HG03439 (cell line): ENCODE data around the gene NBPF3.
"Not testable (repeated sequence)": the region's sequence is repeated elsewhere in the genome, so short reads cannot be mapped to it uniquely, and the experiment has no call there.

Experiments used
- ATAC-seq: cut with Tn5 transposase; IDR thresholded peaks from one replicate; pipeline ENCODE4 v1.9.1; 2021; ENCODE audit warnings: mild to moderate bottlenecking, moderate library complexity; ENCODE audit not compliant: unreplicated experiment

NBPF3 gene

DNA sequence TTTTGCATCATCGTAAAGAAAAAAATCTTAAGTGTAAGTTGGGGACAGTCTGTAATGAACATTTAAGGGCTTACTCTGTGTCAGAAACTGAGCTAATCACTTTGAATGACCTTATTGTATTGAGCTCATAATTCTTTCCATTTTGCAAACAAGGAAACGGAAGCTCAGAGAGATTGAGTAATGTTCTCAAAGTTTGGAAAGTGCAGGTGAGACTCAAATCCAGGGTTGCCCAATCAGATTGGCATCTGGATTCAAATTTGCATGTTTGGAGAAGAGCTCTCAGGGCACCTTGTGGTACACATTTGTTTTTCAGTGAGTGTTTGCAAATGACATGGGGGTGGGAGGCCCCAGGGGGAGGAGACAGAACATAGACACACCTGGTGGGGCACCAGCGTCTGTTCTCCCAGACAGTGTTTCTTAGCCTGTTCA lies 77.2 kb downstream of the NBPF3 start:
- no peak for ATAC-seq

DNA sequence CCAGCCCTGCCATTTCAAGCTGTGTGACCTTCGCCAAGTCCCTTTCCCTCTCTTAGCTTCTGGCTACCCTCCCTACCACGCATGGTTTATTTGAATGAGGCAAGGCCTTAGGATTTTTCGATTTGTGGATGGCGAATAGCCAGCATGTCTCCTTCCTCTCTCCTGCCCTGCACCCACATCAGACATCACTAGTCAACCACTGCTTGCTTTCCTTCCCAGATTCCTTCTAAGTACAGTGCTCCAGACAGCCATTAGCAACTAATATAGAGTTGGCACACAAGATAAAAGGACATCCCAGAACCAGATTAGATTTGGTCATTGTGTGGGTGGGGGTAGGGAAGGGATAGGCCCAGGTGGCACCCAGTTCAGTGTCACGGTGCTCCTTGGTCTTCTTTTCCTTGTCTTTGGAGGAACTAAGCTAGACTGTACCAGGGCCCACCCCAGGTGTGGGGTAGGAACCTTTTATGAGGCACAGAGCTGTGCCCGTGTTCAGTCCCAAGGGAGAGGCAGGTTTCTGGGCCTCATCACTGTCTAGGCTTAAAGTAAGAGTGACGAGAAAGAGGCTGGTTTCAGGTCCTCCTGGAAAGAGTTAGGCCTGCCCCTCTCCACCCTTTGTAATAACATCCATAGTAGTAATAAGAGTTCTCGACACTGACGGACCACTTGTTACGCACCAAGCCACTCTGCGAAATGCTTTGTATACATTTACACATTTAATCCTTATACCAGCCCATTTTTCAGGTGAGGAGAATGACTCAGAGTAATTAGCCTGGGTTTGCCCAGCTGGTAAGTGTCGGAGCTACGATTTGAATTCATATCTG lies 77.9 kb downstream of the NBPF3 start:
- ATAC-seq, result no peak

DNA sequence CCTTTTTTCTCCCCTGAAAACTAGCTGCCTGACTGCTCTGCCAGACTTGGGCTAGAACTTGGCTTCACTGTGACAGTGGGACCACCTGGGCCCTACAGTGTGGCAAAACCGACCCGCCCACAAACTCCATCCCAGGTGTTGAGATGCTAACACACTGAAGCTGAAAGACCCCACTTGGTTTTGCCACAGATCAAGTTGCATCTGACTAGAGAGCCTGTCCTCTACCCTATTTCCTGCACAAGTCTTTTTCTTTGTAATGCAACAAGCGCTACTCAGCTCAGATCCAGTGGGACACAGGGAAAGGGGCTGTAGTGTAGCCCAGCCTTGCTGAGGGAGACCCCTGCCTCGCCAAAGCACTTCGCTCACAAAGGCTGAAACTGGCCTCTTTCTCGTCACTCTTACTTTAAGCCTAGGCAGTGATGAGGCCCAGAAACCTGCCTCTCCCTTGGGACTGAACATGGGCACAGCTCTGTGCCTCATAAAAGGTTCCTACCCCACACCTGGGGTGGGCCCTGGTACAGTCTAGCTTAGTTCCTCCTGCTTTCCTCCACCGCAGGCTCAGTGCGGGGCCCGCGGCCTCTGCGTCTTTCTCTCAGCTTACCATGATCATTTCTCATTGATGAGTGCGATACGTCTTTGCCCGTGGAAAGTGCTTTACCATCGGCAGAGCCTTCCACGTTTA lies 79.0 kb downstream of the NBPF3 start:
- ATAC-seq, result no peak

DNA sequence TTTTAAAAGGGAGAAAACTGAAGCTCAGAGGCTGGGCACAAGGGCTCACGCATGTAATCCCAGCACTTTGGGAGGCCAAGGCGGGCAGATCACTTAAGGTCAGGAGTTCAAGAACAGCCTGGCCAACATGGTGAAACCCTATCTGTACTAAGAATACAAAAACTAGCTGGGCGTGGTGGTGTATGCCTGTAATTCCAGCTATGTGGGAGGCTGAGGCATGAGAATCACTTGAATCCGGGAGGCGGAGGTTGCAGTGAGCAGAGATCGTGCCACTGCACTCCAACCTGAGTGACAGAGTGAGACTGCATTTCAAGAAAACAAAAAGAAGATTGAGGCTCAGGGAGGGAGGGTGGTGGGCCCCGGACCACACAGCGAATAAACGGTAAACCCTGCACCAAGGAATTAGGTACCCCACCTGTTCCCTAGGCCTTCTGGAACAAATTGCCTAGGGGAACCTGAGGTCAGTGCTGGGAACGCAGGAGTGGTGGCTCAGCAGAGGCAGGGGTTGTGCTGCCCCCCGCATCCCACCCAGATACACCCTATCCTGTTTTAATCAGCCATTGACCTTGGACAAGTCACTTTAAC lies 79.6 kb downstream of the NBPF3 start:
- ATAC-seq, result not testable (repeated sequence)

DNA sequence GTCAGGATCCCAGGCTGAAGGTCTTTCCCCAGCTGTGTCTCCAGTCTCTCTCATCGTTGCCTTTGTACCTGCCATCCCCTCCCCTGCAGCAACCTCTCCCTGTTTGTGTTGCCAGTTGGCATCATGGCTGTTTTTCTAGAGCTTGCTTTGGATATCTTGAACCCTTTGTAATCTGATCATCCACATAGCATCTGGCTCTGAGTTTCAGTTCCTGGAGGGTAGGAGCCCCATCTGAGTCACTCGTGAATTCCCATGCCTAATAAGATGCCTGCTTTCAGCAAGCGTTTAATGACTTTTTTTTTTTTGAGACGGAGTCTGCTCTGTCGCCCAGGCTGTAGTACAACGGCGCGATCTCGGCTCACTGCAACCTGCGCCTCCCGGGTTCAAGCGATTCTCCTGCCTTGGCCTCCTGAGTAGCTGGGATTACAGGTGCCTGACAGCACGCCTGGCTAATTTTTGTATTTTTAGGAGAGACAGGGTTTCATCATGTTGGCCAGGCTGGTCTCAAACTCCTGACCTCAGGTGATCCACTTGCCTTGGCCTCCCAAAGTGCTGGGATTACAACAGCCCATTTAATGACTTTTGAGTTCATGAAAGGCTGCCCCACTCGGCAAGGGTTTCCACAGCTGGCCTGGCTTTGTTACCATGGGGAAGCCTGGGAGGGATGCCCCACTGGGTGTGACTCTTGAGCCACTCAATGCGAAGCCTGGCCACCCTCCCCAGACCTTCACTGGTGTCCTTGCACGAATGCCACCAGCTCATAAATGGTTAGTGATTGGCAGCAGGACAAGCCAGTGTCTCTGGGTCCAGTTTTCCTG lies 81.2 kb downstream of the NBPF3 start:
- ATAC-seq, result no peak

DNA sequence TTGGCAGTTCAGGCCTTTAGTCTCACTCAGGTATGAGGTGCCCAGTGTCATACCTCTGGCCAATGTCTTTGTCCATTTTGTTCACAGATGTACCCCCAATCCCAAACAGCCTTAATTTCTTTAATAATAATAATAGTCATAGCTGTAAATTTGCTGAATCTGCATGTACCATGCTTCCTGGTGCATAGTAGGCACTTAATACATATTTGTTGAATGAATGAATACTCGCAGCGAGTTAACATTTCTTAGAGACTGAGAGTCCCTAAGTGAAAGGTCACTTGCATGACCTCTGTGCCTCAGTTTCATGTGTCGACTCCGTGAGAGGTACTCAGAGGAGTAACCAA lies 81.8 kb downstream of the NBPF3 start:
- no peak for ATAC-seq

DNA sequence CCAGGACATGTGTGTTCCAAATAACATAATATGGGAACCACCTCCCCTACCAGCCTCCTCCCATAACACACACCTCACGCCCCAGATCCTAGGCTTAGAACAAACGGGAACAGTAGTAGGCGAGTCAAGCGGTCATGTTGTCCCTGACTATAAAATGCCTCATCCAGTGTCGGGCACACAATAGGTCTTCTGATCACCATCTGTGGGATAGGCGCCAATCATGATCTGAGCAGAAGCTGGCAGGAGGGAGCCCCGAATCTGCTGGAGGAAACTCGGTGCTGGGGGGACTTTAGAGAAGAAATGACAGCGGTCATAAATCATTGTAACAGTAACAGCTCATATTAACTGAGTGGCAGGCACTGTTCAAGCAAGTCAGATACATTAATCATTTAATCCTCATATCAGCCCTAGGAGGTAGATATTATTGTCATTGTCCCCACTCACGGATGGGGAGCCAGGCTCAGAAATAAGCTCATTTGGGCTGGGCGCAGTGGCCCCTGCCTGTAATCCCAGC lies 82.6 kb downstream of the NBPF3 start:
- no peak for ATAC-seq

DNA sequence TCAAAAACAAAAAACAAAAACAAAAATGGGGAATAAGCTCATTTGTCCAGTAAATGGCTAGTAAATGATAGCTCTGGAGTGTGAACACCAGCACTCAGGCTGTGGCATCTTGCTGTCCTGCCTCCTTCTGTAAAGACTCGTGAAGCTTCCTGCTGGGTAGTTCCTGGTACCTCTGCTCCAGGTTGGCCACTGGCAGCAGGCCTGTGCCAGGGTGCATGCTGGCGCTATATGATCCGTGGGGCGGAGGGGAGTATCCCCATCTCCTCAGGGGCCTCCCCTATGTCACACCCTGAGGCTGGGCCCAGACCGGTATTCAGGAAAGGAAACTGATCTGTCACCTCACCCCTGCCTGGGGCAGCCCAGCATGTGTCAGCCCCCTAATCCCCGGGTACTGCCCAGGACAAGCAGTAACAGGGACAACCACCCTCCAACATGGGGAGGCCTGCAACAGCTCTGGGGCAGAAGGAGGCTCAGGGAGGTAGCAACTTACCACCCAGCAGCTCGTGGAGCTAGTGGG lies 83.4 kb downstream of the NBPF3 start:
- no peak for ATAC-seq

DNA sequence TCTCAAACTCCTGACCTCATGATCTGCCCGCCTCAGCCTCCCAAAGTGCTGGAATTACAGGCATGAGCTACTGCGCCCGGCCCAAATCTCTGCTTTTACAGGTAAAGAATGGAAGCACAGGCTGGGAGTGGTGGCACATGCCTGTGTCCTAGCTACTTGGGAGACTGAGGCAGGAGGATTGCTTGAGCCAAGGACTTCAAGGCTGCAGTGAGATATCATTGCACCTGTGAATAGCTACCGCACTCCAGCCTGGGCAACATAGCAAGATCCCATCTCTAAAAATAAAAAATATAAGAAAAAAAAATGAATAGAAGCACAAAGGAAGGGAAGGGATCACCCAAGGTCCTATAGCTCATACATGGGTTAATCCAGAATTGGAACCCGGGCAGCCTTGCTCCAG lies 84.3 kb downstream of the NBPF3 start:
- ATAC-seq, result no peak

DNA sequence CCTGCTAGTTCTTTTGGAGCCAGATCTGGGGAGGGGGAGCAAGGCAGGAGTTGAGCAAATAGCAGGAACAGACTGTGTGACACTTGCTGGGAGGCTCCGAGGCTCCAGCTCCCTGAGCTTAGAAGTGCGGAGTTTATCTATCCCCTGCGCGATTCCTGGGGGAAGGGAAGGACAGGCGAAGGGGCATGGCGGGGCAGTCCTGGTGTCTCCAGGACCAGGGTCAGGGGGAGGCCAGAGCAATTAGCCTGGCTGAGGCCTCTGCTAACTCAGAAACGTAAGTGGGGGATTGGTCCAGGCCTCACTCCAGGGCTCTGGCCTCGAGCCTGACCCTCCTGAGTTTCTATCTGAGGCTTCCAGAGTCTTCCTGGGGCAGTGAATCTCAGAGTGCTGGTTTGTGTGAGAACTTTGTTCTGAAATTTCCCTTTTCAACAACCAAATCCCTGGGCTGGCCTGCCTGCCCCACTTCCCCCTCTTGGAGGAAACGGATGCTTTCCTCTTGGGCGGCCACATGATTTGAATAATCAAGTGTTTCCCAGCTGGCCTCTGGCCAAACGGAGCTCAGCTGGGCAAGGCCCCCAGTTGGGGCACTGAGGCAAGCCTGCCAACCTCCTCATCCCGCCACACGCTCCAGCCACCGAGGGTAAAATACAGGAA lies 84.9 kb downstream of the NBPF3 start:
- ATAC-seq, result no peak

DNA sequence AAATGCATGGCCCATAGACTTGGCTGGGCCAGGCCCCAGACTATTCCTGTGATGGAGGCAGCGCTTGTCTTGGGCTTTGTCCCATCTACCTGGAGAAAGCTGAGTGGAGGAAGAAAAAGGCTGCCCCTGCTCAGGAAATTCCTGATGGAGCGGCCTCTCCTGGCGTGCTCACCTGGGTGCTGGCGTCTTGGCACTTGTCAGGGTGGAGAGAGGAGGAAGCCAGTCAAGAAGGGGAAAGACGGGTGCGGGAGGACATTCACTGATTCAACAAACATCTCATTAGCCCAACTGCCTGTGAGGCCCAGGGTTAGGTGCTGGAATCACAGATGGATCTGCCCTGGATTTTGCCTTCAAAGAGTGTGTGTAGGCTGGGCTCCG lies 85.4 kb downstream of the NBPF3 start:
- no peak for ATAC-seq

DNA sequence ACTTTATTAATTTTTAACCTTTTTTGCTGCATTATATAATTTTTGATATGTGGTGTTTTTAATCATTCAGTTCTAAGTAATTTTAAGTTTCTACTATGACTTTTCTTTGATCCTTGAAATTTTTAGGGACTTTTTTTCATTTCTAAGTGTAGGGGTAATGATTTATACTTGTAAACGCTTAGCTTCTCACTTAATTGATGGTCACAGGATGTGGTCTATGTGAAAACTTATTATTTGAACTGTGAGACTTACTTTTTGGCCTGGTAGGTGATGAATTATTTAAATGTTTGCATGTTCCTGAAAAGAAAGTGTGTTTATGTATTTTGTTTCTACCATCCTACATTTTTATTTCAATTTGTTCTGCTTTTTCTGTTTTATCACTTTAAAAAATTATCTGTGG lies 86.5 kb downstream of the NBPF3 start:
- no peak for ATAC-seq

DNA sequence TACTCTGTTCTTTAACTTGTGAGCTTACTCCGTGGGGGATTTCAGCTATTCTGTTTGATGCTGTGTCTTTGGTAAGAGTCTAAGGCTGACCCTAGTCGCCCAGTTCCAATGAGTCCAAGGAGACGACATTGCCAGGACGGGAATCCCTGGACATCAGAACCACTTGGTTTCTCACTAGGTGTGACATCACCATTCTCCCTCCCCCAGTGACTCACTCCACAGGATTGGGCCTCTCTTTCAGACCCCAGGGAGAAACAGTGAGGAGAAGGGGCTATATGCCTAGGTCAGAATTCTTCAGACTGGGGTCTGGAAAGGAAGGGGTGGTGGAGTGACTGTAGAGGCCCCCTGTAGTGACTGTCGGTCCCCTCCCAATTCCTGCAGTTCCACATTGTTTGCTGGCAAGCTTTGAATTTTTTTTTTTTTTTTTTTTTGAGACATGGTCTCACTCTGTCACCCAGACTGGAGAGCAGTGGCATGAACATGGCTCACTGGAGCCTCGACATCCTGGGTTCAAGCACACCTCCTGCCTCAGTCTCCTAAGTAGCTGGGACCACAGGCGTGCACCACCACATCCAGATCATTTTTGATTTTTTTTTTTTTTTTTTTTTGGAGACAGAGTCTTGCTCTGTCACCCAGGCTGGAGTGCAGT lies 90.6 kb downstream of the NBPF3 start:
- ATAC-seq, result no peak

DNA sequence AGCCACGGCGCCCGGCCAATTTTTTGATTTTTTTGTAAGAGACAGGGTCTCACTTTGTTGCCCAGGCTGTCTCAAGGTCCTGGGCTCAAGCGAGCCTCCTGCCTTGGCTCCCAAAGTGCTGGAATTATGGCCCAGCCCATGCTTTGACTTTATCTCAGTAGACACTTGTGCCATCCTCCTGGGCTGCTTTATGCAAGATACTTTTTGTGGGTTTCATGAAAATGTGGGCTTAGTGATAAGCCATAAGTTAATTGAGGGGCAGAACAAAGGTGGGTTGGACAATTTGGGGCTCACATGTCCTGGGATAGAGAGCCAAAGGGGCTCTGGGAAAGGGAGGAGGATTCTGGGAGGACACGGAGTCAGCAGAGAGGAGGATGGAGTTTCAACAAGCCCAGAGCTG lies 91.3 kb downstream of the NBPF3 start:
- ATAC-seq, result no peak

DNA sequence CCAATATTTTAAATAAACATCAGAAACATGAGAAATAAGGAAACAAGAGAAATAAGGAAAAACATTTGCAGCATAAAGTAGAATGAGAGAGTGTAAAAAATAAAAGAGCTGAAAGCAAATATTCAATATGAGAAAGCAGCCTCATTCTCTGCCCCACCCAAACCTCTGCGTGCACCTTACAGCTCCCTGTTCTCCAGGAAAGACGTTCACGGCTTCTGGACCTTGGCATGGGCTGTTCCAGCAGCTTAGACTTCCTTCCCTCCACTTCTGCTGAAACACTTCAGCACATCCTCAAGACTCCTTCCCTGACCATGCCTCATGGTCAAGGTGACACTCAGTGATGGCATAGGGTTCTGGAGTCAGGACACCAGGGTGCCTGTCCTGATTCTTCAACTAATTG lies 92.6 kb downstream of the NBPF3 start:
- no peak for ATAC-seq

DNA sequence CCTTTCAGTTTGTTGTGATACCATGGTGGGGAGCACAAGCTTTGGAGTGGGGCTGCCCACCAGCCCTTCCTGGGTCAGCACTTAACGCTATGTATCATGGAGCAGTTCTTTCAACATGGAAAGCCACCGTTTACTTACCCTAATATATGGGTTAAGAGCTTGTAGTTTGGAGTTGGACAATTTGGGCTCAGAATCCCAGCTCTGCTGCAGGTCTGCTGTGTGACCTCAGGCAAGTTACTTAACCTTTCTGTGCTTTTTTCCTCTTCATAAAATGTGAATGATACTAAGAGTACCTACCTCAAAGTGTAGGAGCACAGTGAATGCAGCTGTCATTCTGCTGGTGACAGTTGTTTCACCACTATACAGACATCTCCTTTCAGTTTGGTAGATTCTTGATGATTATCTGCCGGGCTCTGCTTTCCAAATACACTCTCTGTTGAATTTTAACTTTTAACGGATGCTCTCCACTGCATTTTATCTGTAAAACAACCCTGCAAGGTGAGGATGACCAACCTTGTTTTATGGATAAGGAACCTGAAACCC lies 93.1 kb downstream of the NBPF3 start:
- ATAC-seq, result no peak

DNA sequence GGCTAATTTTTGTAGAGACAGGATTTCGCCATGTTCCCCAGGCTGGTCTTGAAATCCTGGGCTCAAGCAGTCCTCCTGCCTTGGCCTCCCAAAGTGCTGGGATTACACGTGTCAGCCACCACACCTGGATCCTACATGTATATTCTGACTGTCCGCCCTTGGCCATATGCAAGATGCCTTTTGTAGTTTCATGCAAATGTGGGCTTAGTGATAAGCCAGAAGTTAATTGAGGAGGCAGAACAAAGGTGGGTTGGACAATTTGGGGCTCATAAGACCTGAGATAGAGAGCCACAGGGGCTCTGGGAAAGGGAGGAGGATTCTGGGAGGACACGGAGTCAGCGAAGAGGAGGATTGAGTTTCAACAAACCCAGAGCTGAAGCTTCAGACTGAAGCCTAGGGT lies 94.2 kb downstream of the NBPF3 start:
- ATAC-seq, result no peak
